Measurements from ENCODE around the gene MAN1C1. TPM values are rescaled to one million over a fixed set of nuclear protein-coding genes. Genes with fewer than 3 reads are reported as not detected.

The MAN1C1 gene
- total and polyA plus RNA-seq, 2 donors (not counting 3 experiments of a cell fraction or from before 2014, with no cell fraction given): 1.5 to 4.0 TPM

DNA sequence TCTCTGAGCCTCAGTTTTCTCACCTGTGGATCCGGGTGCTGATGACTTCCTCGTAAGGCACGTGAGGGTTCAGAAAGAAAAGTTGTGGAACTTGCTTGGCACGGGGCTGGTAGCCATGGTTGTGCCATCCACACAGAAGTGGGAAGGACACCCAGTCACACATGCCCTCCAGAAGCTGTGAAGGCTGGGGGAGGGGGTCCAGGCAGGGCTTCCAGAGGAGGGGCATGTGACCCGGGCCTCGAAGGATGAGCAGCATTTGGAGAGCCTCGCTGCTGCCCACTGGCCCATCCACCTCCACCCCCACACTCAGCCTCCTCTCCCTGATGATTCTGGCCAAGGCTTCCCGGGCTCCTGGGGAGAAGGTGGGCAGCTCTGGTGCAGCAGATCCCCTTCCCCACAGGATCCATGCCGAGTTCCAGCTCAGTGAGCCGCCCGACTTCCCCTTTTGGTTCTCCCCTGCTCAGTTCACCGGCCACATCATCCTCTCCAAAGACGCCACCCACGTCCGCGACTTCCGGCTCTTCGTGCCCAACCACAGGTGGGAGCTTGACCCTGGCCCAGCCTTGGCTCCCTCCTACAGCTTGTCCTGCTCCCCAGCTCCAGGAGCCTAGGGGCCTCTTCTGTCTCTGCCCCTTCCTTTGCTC, 192.8 kb downstream of the MAN1C1 start:
- Histone ChIP-seq H4K20me1 (replicated peaks; ENCODE audit: control insufficient read depth, extremely low read depth, insufficient read depth, low read length) (no peaks in the 10 kb centered on the region), H3K9ac (replicated peaks; ENCODE audit: extremely low read depth, insufficient read depth, low read length) (no peak overlapping the region), H3K9me3 (replicated peaks; ENCODE audit: control insufficient read depth, insufficient read depth, low read length) (no peaks in the 10 kb centered on the region), H3K27ac (ENCODE audit: insufficient read depth, low read depth, low read length) (no peak overlapping the region), H2AFZ (ENCODE audit: low read depth, low read length) (no peak overlapping the region), H3K9me1 (replicated peaks; ENCODE audit: control insufficient read depth, extremely low read depth, insufficient read depth, low read length) (no peaks in the 10 kb centered on the region), H3K27me3 (ENCODE audit: control insufficient read depth in 2 of 2, insufficient read depth in 2 of 2, low read length in 2 of 2) (no peaks in the 10 kb centered on the region), H3K4me2 (ENCODE audit: insufficient read depth, low read length) (no peak overlapping the region), H3K4me3 (replicated peaks in 1 of 3; ENCODE audit: insufficient read depth in 1 of 3, low read depth in 1 of 3, low read length in 3 of 3) (no peak overlapping the region), H3K4me1 (ENCODE audit: control insufficient read depth, extremely low read depth, insufficient read depth, low read length) (peaks cover 21% of the 10 kb centered on the region), H3K79me2 (ENCODE audit: control insufficient read depth, insufficient read depth, low read length) (no peaks in the 10 kb centered on the region), H3K36me3 (ENCODE audit: control insufficient read depth in 2 of 2, extremely low read depth in 1 of 2, insufficient read depth in 2 of 2, low read length in 2 of 2) (peaks cover 13 to 54% of the 10 kb centered on the region in 2 experiments)
- DNase-seq (ENCODE audit: low read depth, low spot score) (no peak), FAIRE-seq (no peak)
- intact Hi-C loops (cut with micrococcal nuclease) (loop anchor here (10.0 kb wide), 2 partner anchors 375 to 575 kb away; partner anchors contain the start of genes MACO1 and SYF2), dilution Hi-C loops (cut with MboI; ENCODE audit: extremely low pct_ligation_motif_present, low sequenced_read_pairs) (no loop called here)
- no peak for TF ChIP-seq FOS (IDR thresholded peaks at IDR 0.05; ENCODE audit: borderline replicate concordance, insufficient read depth, low read length)
- TF ChIP-seq, protein P1, sequence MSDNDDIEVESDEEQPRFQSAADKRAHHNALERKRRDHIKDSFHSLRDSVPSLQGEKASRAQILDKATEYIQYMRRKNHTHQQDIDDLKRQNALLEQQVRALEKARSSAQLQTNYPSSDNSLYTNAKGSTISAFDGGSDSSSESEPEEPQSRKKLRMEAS (IDR thresholded peaks at IDR 0.05; ENCODE audit: insufficient read depth, insufficient read length): no peak
- no TSS peak for BruUV-seq (replicated peaks)
- ChIA-PET CTCF (interaction anchor here (0.6 to 3.1 kb wide), 7 partner anchors 9 to 336 kb away, joined by 3 to 35 read pairs (median 3); partner anchors contain the start of genes MAN1C1, MTFR1L and SELENON), POLR2A (no interaction called here)

DNA sequence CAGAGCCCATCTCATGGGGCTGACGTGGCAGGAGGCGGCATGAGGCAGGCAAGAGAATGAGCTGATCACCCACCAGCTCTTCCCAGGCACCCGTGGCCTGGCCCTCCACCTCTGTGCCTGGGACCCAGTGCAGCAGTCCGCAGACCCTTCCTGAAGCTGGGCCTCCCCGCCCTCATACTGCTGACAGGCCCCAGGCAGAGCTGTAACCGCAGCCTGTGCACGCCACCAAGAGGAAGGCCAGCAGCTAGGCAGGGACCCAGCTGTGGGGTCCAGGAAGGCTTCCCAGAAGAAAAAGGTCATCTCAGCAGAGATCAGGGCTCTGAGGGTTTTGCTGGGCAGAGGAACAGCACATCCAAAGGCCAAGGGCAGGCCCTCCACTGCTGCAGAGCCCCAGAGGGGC, 193.3 kb downstream of the MAN1C1 start:
- peaks cover 17% of the 10 kb centered on the region for H3K4me1 ChIP-seq (ENCODE audit: control insufficient read depth, extremely low read depth, insufficient read depth, low read length)
- H3K9ac ChIP-seq (replicated peaks; ENCODE audit: extremely low read depth, insufficient read depth, low read length): no peak overlapping the region
- H3K9me3 ChIP-seq (replicated peaks; ENCODE audit: control insufficient read depth, insufficient read depth, low read length): no peaks in the 10 kb centered on the region
- H4K20me1 ChIP-seq (replicated peaks; ENCODE audit: control insufficient read depth, extremely low read depth, insufficient read depth, low read length): no peaks in the 10 kb centered on the region
- H3K79me2 ChIP-seq (ENCODE audit: control insufficient read depth, insufficient read depth, low read length): no peaks in the 10 kb centered on the region
- FAIRE-seq (no peak), DNase-seq (ENCODE audit: low read depth, low spot score) (no peak)
- no peak overlapping the region for H3K27ac ChIP-seq (ENCODE audit: insufficient read depth, low read depth, low read length)
- BruUV-seq (replicated peaks): no TSS peak
- dilution Hi-C loops (cut with MboI; ENCODE audit: extremely low pct_ligation_motif_present, low sequenced_read_pairs): no loop called here
- no peak overlapping the region for H2AFZ ChIP-seq (ENCODE audit: low read depth, low read length)
- ChIA-PET CTCF (interaction anchor here (0.7 to 3.1 kb wide), 6 partner anchors 9 to 335 kb away, joined by 3 to 35 read pairs (median 5); partner anchors contain the start of genes MAN1C1 and SELENON), POLR2A (no interaction called here)
- intact Hi-C loops (cut with micrococcal nuclease): loop anchor here (1.0 to 10.0 kb wide), 3 partner anchors 191 to 575 kb away; partner anchors contain the start of genes MACO1 and SYF2
- no peak overlapping the region for H3K4me2 ChIP-seq (ENCODE audit: insufficient read depth, low read length)
- peaks cover 13 to 58% of the 10 kb centered on the region in 2 experiments for H3K36me3 ChIP-seq (ENCODE audit: control insufficient read depth in 2 of 2, extremely low read depth in 1 of 2, insufficient read depth in 2 of 2, low read length in 2 of 2)
- no peaks in the 10 kb centered on the region for H3K9me1 ChIP-seq (replicated peaks; ENCODE audit: control insufficient read depth, extremely low read depth, insufficient read depth, low read length)
- H3K27me3 ChIP-seq (ENCODE audit: control insufficient read depth in 2 of 2, insufficient read depth in 2 of 2, low read length in 2 of 2): no peaks in the 10 kb centered on the region
- no peak for TF ChIP-seq MYC (IDR thresholded peaks at IDR 0.05; ENCODE audit: low read depth, low read length)
- no peak for TF ChIP-seq GATA2 (IDR thresholded peaks at IDR 0.05; ENCODE audit: insufficient read depth, insufficient read length, low read depth, low read length)
- TF ChIP-seq EZH2 (IDR thresholded peaks at IDR 0.05; ENCODE audit: borderline replicate concordance, low read depth, low read length, severe bottlenecking): no peak
- TF ChIP-seq, protein P2, sequence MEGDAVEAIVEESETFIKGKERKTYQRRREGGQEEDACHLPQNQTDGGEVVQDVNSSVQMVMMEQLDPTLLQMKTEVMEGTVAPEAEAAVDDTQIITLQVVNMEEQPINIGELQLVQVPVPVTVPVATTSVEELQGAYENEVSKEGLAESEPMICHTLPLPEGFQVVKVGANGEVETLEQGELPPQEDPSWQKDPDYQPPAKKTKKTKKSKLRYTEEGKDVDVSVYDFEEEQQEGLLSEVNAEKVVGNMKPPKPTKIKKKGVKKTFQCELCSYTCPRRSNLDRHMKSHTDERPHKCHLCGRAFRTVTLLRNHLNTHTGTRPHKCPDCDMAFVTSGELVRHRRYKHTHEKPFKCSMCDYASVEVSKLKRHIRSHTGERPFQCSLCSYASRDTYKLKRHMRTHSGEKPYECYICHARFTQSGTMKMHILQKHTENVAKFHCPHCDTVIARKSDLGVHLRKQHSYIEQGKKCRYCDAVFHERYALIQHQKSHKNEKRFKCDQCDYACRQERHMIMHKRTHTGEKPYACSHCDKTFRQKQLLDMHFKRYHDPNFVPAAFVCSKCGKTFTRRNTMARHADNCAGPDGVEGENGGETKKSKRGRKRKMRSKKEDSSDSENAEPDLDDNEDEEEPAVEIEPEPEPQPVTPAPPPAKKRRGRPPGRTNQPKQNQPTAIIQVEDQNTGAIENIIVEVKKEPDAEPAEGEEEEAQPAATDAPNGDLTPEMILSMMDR (IDR thresholded peaks at IDR 0.05; ENCODE audit: extremely low read depth in 1 of 2, insufficient read depth in 1 of 2, low read depth in 1 of 2, low read length in 2 of 2): no peak
- no peak for TF ChIP-seq POLR2A (IDR thresholded peaks at IDR 0.05; ENCODE audit: low read depth, low read length)
- no peak for TF ChIP-seq POLR2AphosphoS5 (IDR thresholded peaks at IDR 0.05; ENCODE audit: insufficient read depth, low read depth, low read length)
- TF ChIP-seq, protein P1 (IDR thresholded peaks at IDR 0.05; ENCODE audit: insufficient read depth, insufficient read length): no peak
- no peak for TF ChIP-seq FOS (IDR thresholded peaks at IDR 0.05; ENCODE audit: borderline replicate concordance, insufficient read depth, low read length)
- no peak for TF ChIP-seq JUN (IDR thresholded peaks at IDR 0.05; ENCODE audit: borderline replicate concordance, insufficient read depth, insufficient read length, low read depth)
- no peak overlapping the region for H3K4me3 ChIP-seq (replicated peaks in 1 of 3; ENCODE audit: insufficient read depth in 1 of 3, low read depth in 1 of 3, low read length in 3 of 3)

All from endothelial cell of umbilical vein (primary cell).